IMR-90 (cell line): Measurements from ENCODE around the gene CHRNA7. TPM values are rescaled to one million over a fixed set of nuclear protein-coding genes. Genes with fewer than 3 reads are reported as not detected.

Experiments used
- ATAC-seq: fragments of 200-7000 bp; cut with Tn5 transposase; 2 replicates; pipeline ENCODE4 v1.9.1; 2020; ENCODE audit warnings: low read depth, mild to moderate bottlenecking, moderate library complexity
- BruUV-seq: library from RNA; stranded (reverse); fragments of 400-500 nt; replicated peaks from 2 replicates; lab custom pipeline; 2021; lab: Mats Ljungman, UMichigan
- CTCF ChIA-PET: fragments of 300-600 bp; formaldehyde crosslinking; extraction: SDS; loops from one replicate; lab custom pipeline; 2021; ENCODE audit warnings: antibody characterized with exemption; lab: Yijun Ruan, JAX
- POLR2A ChIA-PET: fragments of 300-600 bp; sonication (Branson Sonifier 250); formaldehyde crosslinking; loops from one replicate; lab custom pipeline; 2022; ENCODE audit warnings: antibody characterized with exemption; ENCODE audit not compliant: unreplicated experiment; lab: Charles Lee
- DNase-seq: peaks from one replicate; pipeline ENCODE4 v3.0.0; 2013
- H2AFZ ChIP-seq: replicated peaks from 2 replicates; pipeline ENCODE3; 2013; ENCODE audit warnings: low read length, mild to moderate bottlenecking; ENCODE audit not compliant: poor library complexity
- H2AK5ac ChIP-seq: 2 replicates; pipeline ENCODE4 v1.6.1; 2013; ENCODE audit warnings: low read depth, low read length, inconsistent platforms
- H2AK9ac ChIP-seq: replicated peaks from 2 replicates; pipeline ENCODE3; 2013; ENCODE audit warnings: mild to moderate bottlenecking, low read depth, low read length, moderate library complexity; ENCODE audit not compliant: poor library complexity
- H2BK120ac ChIP-seq: 2 replicates; pipeline ENCODE4 v1.6.1; 2013; ENCODE audit warnings: low read depth, low read length, inconsistent platforms
- H2BK15ac ChIP-seq: 3 replicates; pipeline ENCODE4 v1.6.1; 2013; ENCODE audit warnings: low read depth, low read length, inconsistent platforms
- H2BK20ac ChIP-seq: 2 replicates; pipeline ENCODE4 v1.6.1; 2013; ENCODE audit warnings: low read depth, mild to moderate bottlenecking, inconsistent platforms, low read length, moderate library complexity
- H2BK5ac ChIP-seq: 2 replicates; pipeline ENCODE4 v1.6.1; 2013; ENCODE audit warnings: mild to moderate bottlenecking, low read depth, low read length, inconsistent platforms; ENCODE audit not compliant: poor library complexity, severe bottlenecking
- H3K14ac ChIP-seq: replicated peaks from 2 replicates; pipeline ENCODE4 v1.6.1; 2013; ENCODE audit warnings: low read depth, low read length, inconsistent platforms
- H3K18ac ChIP-seq: 2 replicates; pipeline ENCODE4 v1.6.1; 2013; ENCODE audit warnings: low read depth, low read length, control low read depth
- H3K23ac ChIP-seq: 2 replicates; pipeline ENCODE4 v1.6.1; 2013; ENCODE audit warnings: low read depth, low read length, inconsistent platforms
- H3K27ac ChIP-seq: 2 replicates; pipeline ENCODE4 v1.5.1; 2013; ENCODE audit warnings: mild to moderate bottlenecking, control low read depth, low read length; ENCODE audit not compliant: insufficient read depth
- H3K27me3 ChIP-seq: 2 replicates; pipeline ENCODE4 v1.6.1; 2013; ENCODE audit warnings: low read length; ENCODE audit not compliant: control insufficient read depth, insufficient read depth
- H3K36me3 ChIP-seq: 2 replicates; pipeline ENCODE4 v1.6.1; 2013; ENCODE audit warnings: low read length, mixed read lengths; ENCODE audit not compliant: control insufficient read depth, insufficient read depth
- H3K4ac ChIP-seq: 2 replicates; pipeline ENCODE4 v1.6.1; 2013; ENCODE audit warnings: low read depth, low read length, inconsistent platforms
- H3K4me1 ChIP-seq: 2 replicates; pipeline ENCODE4 v1.6.1; 2013; ENCODE audit warnings: low read length, mixed read lengths; ENCODE audit not compliant: control insufficient read depth, insufficient read depth
- H3K4me2 ChIP-seq: 2 replicates; pipeline ENCODE4 v1.6.1; 2013; ENCODE audit warnings: low read depth, mild to moderate bottlenecking, control low read depth, low read length, moderate library complexity
- H3K4me3 ChIP-seq: 2 replicates; pipeline ENCODE4 v1.5.1; 2013; ENCODE audit warnings: low read depth, mild to moderate bottlenecking, control low read depth, low read length, moderate library complexity; ENCODE audit not compliant: insufficient read depth
- H3K56ac ChIP-seq: 2 replicates; pipeline ENCODE4 v1.6.1; 2013; ENCODE audit warnings: low read length, inconsistent platforms; ENCODE audit not compliant: insufficient read depth; ENCODE audit errors: extremely low read depth
- H3K79me1 ChIP-seq, 2 experiments: 2 replicates each; pipeline ENCODE4 v1.6.1; 2013; ENCODE audit warnings: low read length in 2 of 2, inconsistent platforms in 1 of 2, low read depth in 1 of 2
- H3K9ac ChIP-seq: 2 replicates; pipeline ENCODE4 v1.6.1; 2013; ENCODE audit warnings: low read depth, low read length, control low read depth
- H3K9me1 ChIP-seq: 2 replicates; pipeline ENCODE4 v1.6.1; 2013; ENCODE audit warnings: low read length, inconsistent platforms; ENCODE audit not compliant: insufficient read depth
- H3K9me3 ChIP-seq: 2 replicates; pipeline ENCODE4 v1.6.1; 2013; ENCODE audit warnings: low read length; ENCODE audit not compliant: control insufficient read depth, insufficient read depth
- H4K20me1 ChIP-seq: 2 replicates; pipeline ENCODE4 v1.6.1; 2013; ENCODE audit warnings: low read length, inconsistent platforms; ENCODE audit not compliant: insufficient read depth
- H4K5ac ChIP-seq: 2 replicates; pipeline ENCODE4 v1.6.1; 2013; ENCODE audit warnings: mild to moderate bottlenecking, low read depth, low read length, control low read depth
- H4K8ac ChIP-seq, 2 experiments: 2 replicates each; pipeline ENCODE4 v1.6.1; 2013; ENCODE audit warnings: low read depth in 2 of 2, low read length in 2 of 2, control low read depth in 1 of 2, inconsistent platforms in 1 of 2
- H4K91ac ChIP-seq: 2 replicates; pipeline ENCODE4 v1.6.1; 2013; ENCODE audit warnings: low read depth, low read length, inconsistent platforms; ENCODE audit not compliant: insufficient read depth
- MAFK ChIP-seq: IDR thresholded peaks from 2 replicates; pipeline ENCODE4 v1.6.1; 2012; ENCODE audit warnings: low read depth, low read length, improper control_type of control experiment
- NFE2L2 ChIP-seq: fragments of 150-350 bp; IDR thresholded peaks from 2 replicates; pipeline ENCODE4 v1.6.1; 2016; ENCODE audit warnings: low read depth, mild to moderate bottlenecking, low read length
- WGBS, 2 experiments: methylation state at CpG; one replicate each; pipeline versions ENCODE4 v1.1.5 to v1.1.7; 2013; ENCODE audit warnings: missing lambda C conversion rate in 2 of 2; ENCODE audit not compliant: insufficient read length in 1 of 2; ENCODE audit errors: extremely low coverage in 2 of 2; 5-methylcytosine and 5-hydroxymethylcytosine counted together
- dilution Hi-C: fragments of 300-500 bp; cut with HindIII; formaldehyde crosslinking; loops from one replicate; pipeline ENCODE4 v1.14.3; 2018; ENCODE audit warnings: low sequenced_read_pairs; ENCODE audit not compliant: unreplicated experiment
- in situ Hi-C: fragments of 300-500 bp; cut with MboI; formaldehyde crosslinking; loops from 3 replicates; pipeline ENCODE4 v1.14.3; 2019; ENCODE audit warnings: low sequenced_read_pairs, inconsistent platforms, mixed read lengths
- intact Hi-C: fragments of 100-400 bp; cut with micrococcal nuclease; formaldehyde crosslinking; loops from 2 replicates; pipeline ENCODE4 v1.10.0; 2022
- polyA plus RNA-seq, 3 experiments: library from polyadenylated mRNA; depleted of rRNA; stranded (reverse); fragments of >200 nt; gene quantifications; 2 replicates each; pipeline ENCODE4 v1.2.3, GENCODE V29; 2012; ENCODE audit warnings: low replicate concordance in 1 of 3
- total RNA-seq: library from RNA; depleted of rRNA; stranded (reverse); fragments of >200 nt; gene quantifications from 2 replicates; pipeline ENCODE4 v1.2.3, GENCODE V29; 2012

CHRNA7 gene
- total and polyA plus RNA-seq, 2 of the 4 experiments (the other 2 are of a cell fraction): 0.10 TPM; not detected in 1

DNA sequence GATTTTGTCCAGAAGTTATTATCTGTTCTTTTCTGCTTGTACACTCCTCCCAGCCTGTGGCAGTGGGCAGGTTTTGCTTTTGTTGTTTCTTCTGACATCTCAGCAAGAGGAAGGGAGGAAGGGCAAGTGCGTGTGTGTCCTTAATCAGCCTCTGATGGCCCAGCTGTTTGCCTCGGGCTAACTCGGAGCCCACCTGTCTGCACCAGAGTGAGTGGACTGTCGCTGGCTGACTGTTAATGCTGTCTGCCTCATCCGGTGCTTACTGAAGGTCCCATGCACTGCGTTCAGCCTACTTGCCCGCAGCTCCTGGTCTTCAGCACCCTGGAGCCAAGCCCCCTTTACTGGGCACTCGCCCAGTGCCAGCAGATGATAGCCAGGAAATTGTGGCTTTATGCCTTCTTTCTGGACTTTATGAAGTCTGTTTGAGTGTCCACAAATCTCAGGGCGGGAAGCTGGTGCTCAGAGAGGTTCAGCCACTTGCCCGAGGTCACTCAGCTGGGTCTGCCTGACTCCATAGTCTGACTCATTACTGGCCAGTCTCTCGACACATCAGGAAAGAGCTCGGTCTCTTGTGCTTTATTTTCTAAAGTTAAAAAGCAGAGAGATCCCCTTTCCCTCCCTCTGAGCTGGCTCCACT lies 89.5 kb downstream of the CHRNA7 start:
- Histone ChIP-seq H2AK5ac (no peak overlapping the region), H3K36me3 (no peaks in the 10 kb centered on the region), H3K27ac (no peak overlapping the region), H3K9me1 (no peaks in the 10 kb centered on the region), H4K91ac (no peak overlapping the region), H3K4me1 (no peaks in the 10 kb centered on the region), H4K8ac (no peak overlapping the region), H3K18ac (no peak overlapping the region), H3K14ac (no peak overlapping the region), H2BK5ac (no peak overlapping the region), H3K23ac (no peak overlapping the region), H3K4me2 (no peak overlapping the region), H4K20me1 (no peaks in the 10 kb centered on the region), H2BK15ac (no peak overlapping the region), H3K27me3 (no peaks in the 10 kb centered on the region), H2BK20ac (no peak overlapping the region), H3K4ac (no peak overlapping the region), H3K79me1 (no peaks in the 10 kb centered on the region), H3K9ac (no peak overlapping the region), H3K9me3 (no peaks in the 10 kb centered on the region), H2BK120ac (no peak overlapping the region), H2AFZ (no peak overlapping the region), H3K56ac (no peak overlapping the region), H2AK9ac (peak overlapping the region; percentile 15), H3K4me3 (no peak overlapping the region), H4K5ac (no peak overlapping the region)
- WGBS, 2 experiments: 39% methylated on average over 2 of the region's 12 CpGs; no CpG with 5 or more reads in 1 of the 2 experiments
- TF ChIP-seq MAFK (no peak), NFE2L2 (no peak)
- DNase-seq: no peak
- dilution Hi-C loops (no loop called here), intact Hi-C loops (no loop called here), in situ Hi-C loops (no loop called here)
- ATAC-seq: no peak
- ChIA-PET CTCF (no interaction called here), POLR2A (no interaction called here)
- no TSS peak for BruUV-seq
